Left lung (tissue), 10 donors: ENCODE data around the gene METTL4. TPM values are rescaled to one million over a fixed set of nuclear protein-coding genes. Genes with fewer than 3 reads are reported as not detected.

Experiments used
- ATAC-seq: fragments of 200-7000 bp; cut with Tn5 transposase; one replicate; pipeline ENCODE4 v1.9.1; 2020; ENCODE audit warnings: moderate library complexity
- DNase-seq, 4 donors: peaks; one replicate each; pipeline ENCODE4 v3.0.0-alpha.2; 2013 to 2020
- H3K27ac ChIP-seq, 2 donors: fragments of 200-600 bp; sonication (generic) in 1 of 2; one replicate each; pipeline versions ENCODE4 v1.5.0 to v1.8.0; 2020 to 2021
- H3K27me3 ChIP-seq, 2 donors: fragments of 200-600 bp; sonication (generic) in 1 of 2; one replicate each; pipeline versions ENCODE4 v1.5.0 to v1.8.0; 2020 to 2021
- H3K36me3 ChIP-seq, 2 donors: fragments of 200-600 bp; sonication (generic) in 1 of 2; one replicate each; pipeline versions ENCODE4 v1.5.0 to v1.8.0; 2020 to 2021
- H3K4me1 ChIP-seq, 2 donors: fragments of 200-600 bp; one replicate each; pipeline ENCODE4 v1.8.0; 2021
- H3K4me3 ChIP-seq, 2 donors: fragments of 200-600 bp; sonication (generic) in 1 of 2; one replicate each; pipeline versions ENCODE4 v1.5.0 to v1.8.0; 2020 to 2021; ENCODE audit warnings: mild to moderate bottlenecking in 1 of 2
- H3K9me3 ChIP-seq, 2 donors: fragments of 200-600 bp; sonication (generic) in 1 of 2; one replicate each; pipeline versions ENCODE4 v1.5.0 to v1.8.0; 2020 to 2021
- CTCF ChIP-seq, 2 donors: fragments of 200-600 bp; sonication (generic) in 1 of 2; IDR thresholded peaks; one replicate each; pipeline versions ENCODE4 v1.5.0 to v1.8.0; 2021; ENCODE audit warnings: antibody characterized with exemption in 2 of 2
- intact Hi-C, 2 donors: fragments of 100-400 bp; cut with DNase I; formaldehyde crosslinking; loops; one replicate each; pipeline versions ENCODE4 v1.11.2 to v1.14.2; 2022
- polyA plus RNA-seq, 6 donors: library from polyadenylated mRNA; unstranded; fragments of 120-200 nt; gene quantifications; one replicate each; pipeline ENCODE4 v1.2.1, GENCODE V29; 2013; ENCODE audit not compliant: insufficient read length in 6 of 6
- total RNA-seq, 2 donors: library from RNA; stranded (reverse); fragmentation: NEBNext Ultra II Directional; extraction: Animal tissue kit (Norgen Biotek cat#: 25700); gene quantifications; one replicate each; pipeline ENCODE4 v1.2.1, GENCODE V29; 2021
- donor health status: DM: no; HTN: yes; CAD: no.
- donor health status: DM: no; HTN: no; CAD: no.

The METTL4 gene
- total and polyA plus RNA-seq, 8 donors: 8.7 to 23.6 (median 20.5) TPM

- TF ChIP-seq CTCF (IDR thresholded peaks at IDR 0.05): no peak
- H3K36me3 ChIP-seq: no peaks in the 10 kb centered on the region
- ATAC-seq: peak; percentile 54
- H3K27ac ChIP-seq: peak overlapping the region in 1 of 2 donors; percentile 74
- intact Hi-C loops: no loop called here
- no peak for DNase-seq
- H3K4me1 ChIP-seq: peaks cover 0 to 12% of the 10 kb centered on the region in 2 donors
- no peak overlapping the region for H3K4me3 ChIP-seq
- H3K9me3 ChIP-seq: no peaks in the 10 kb centered on the region
- H3K27me3 ChIP-seq: no peaks in the 10 kb centered on the region
Measured at GRCh38 chr18:2515908-2516625, 55.2 kb downstream of the METTL4 start.

- peak; percentile 52 for ATAC-seq
Measured at GRCh38 chr18:2515171-2515787, 56.0 kb downstream of the METTL4 start.

GRCh38 chr18:2513616-2514015, 57.7 kb downstream of the METTL4 start:
- H3K4me3 ChIP-seq: no peak overlapping the region
- ATAC-seq (no peak), DNase-seq (no peak)
- H3K36me3 ChIP-seq: no peaks in the 10 kb centered on the region
- no peaks in the 10 kb centered on the region for H3K27me3 ChIP-seq
- H3K9me3 ChIP-seq: no peaks in the 10 kb centered on the region
- TF ChIP-seq CTCF (IDR thresholded peaks at IDR 0.05): no peak
- H3K4me1 ChIP-seq: peaks cover 0 to 12% of the 10 kb centered on the region in 2 donors
- intact Hi-C loops: no loop called here
- H3K27ac ChIP-seq: no peak overlapping the region

More at GRCh38 chr18:2515171-2515787, 56.0 kb downstream of the METTL4 start:
- intact Hi-C loops: no loop called here
- no peaks in the 10 kb centered on the region for H3K36me3 ChIP-seq
- no peaks in the 10 kb centered on the region for H3K9me3 ChIP-seq
- no peak for TF ChIP-seq CTCF (IDR thresholded peaks at IDR 0.05)
- no peaks in the 10 kb centered on the region for H3K27me3 ChIP-seq
- no peak overlapping the region for H3K4me3 ChIP-seq
- no peak for DNase-seq
- peak overlapping the region in 1 of 2 donors; percentile 74 for H3K27ac ChIP-seq
- peaks cover 0 to 12% of the 10 kb centered on the region in 2 donors for H3K4me1 ChIP-seq

GRCh38 chr18:2512059-2512458, 59.2 kb downstream of the METTL4 start:
- DNase-seq: no peak
- Histone ChIP-seq H3K36me3 (no peaks in the 10 kb centered on the region), H3K4me1 (peaks cover 0 to 12% of the 10 kb centered on the region in 2 donors), H3K27ac (no peak overlapping the region), H3K9me3 (no peaks in the 10 kb centered on the region), H3K4me3 (no peak overlapping the region), H3K27me3 (no peaks in the 10 kb centered on the region)
- intact Hi-C loops: no loop called here
- no peak for TF ChIP-seq CTCF (IDR thresholded peaks at IDR 0.05)
- no peak for ATAC-seq

- no peak for TF ChIP-seq CTCF (IDR thresholded peaks at IDR 0.05)
- no peak for ATAC-seq
- intact Hi-C loops: no loop called here
- Histone ChIP-seq H3K4me1 (peaks cover 0 to 12% of the 10 kb centered on the region in 2 donors), H3K9me3 (no peaks in the 10 kb centered on the region), H3K4me3 (no peak overlapping the region), H3K27ac (no peak overlapping the region), H3K27me3 (no peaks in the 10 kb centered on the region), H3K36me3 (no peaks in the 10 kb centered on the region)
- DNase-seq: no peak
Measured at GRCh38 chr18:2511451-2511850, 59.9 kb downstream of the METTL4 start.
